ENCODE results near the gene MEOX2.

MEOX2 gene

GRCh38 chr7:15610503-15610902 is 76.0 kb downstream of the MEOX2 start:
- DNase-seq (ENCODE audit: low read depth in 2 of 2) = no peak

DNA sequence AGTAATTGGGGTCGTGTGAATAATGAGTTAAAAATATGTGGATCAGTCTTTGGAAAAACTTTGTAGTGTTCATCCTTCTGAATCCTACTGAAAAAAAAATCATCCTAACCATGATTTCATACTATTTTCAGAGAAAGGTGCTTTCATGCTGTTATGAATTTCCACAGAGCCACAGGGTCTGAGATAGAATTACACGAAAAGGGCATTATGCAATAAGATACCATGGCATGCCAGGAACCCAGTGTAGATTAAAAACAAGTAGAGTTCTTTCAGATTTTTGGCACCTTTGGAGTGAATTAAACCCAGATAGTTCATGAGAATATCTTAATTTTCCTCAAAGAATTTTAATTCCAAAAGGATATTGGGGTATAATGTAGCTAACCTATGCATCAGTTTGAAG is 77.2 kb downstream of the MEOX2 start:
- DNase-seq (ENCODE audit: low read depth in 2 of 2) = no peak

- DNase-seq (ENCODE audit: low read depth in 2 of 2) = no peak
These were observed 78.8 kb downstream of the MEOX2 start for GRCh38 chr7:15607529-15608210.

DNA sequence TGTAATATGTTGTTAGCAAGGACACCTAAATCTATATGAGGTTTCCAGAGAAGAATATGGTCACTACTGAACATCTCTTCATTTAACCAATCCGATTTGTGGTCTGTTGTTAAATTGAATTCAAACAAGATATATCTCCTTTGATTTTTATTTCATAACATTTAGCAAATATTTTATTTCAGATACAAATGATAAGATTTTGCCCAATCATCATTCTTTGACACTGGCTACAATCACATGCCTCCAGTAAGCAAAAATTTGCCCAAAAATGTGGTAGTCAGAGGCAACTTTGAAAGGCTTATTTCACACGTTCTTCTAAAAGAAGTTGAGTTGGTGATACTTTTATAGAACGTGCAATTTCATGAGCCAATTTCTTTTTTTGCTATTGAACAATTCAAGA is 79.9 kb downstream of the MEOX2 start:
- DNase-seq (ENCODE audit: low read depth in 2 of 2) = no peak

DNA sequence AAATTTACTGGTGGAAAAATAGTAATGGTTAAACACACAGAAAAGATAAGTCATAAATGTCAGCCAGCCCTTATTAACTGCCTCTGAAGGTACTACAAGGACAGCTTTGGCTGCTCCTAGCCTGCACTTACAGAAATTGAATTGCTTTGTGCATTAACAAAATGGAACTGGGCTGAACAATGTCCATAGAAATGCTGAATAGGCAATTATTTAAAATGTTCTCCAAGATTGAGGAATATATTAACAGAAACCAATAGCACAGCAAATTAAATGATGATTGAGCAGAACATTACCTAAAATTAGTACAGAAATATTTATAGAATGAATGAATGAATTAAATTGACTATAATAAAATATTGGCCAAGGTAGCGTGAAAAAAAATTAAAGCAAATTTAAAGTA is 82.3 kb downstream of the MEOX2 start:
- no peak for DNase-seq (ENCODE audit: low read depth in 2 of 2)

GRCh38 chr7:15603124-15603523 is 83.4 kb downstream of the MEOX2 start:
- DNase-seq (ENCODE audit: low read depth in 2 of 2) = no peak

DNA sequence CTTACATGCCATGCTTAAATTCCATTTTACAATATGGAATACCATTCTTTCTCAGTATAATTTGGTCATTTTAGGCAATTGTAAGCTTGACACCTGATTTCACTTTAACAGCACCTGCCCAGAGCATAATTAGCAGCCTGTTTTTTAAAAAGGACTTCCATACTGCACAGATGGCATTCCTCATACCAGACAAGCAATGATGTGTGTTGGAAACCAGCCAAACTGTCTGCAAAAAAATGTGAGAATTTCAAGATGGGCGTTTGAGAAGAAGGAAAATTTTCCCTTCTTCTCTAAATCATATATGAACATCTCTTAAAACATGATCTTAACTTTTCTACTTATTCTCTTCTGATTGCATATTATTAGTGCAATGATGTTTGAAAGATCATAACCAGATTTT is 84.2 kb downstream of the MEOX2 start:
- DNase-seq (ENCODE audit: low read depth in 2 of 2) = no peak

DNA sequence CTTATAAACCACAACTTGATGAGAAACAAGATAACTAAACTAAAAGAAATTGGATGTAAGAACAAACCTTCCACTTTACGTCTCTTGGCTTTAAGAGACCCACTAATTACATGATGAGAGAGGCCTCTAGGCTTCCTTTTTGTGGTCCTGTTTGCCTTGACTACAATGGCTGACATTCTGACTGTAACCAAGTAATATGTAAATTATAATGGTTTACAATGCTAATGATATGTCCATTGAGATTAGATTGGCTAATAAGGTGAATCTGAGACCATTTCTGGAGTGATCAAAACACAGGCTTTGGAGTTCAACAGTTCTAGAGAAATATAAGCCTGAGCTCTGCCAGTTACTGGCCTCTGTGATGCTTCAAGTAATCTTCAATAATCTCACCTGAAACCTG is 85.3 kb downstream of the MEOX2 start:
- no peak for DNase-seq (ENCODE audit: low read depth in 2 of 2)

- no peak for DNase-seq (ENCODE audit: low read depth in 2 of 2)
These were observed 86.2 kb downstream of the MEOX2 start for GRCh38 chr7:15600298-15600697.

DNA sequence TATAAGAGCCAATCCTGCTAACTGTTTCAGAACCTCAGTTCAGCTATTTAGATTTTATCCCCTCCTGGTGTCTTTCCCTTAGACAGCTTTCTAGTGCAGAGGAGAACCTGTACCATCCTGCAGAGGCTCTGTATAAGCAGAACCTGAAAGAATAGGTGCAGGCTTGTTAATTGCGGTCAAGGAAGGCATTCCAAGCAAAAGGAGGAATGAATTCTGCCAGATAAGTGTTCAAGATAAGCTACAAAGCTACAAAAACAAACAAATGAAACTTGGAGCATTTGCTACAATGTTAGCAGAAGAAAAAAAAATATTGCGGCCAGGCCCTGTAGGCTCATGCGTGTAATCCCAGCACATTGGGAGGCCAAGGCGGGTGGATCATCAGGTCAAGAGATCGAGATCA is 92.0 kb downstream of the MEOX2 start:
- DNase-seq (ENCODE audit: low read depth in 2 of 2) = no peak

- no peak for DNase-seq (ENCODE audit: low read depth in 2 of 2)
These were observed 93.1 kb downstream of the MEOX2 start for GRCh38 chr7:15593382-15593781.

- DNase-seq (ENCODE audit: low read depth in 2 of 2) = no peak
These were observed 100.2 kb downstream of the MEOX2 start for GRCh38 chr7:15586266-15586665.

GRCh38 chr7:15584575-15584974 is 101.9 kb downstream of the MEOX2 start:
- DNase-seq (ENCODE audit: low read depth in 2 of 2) = no peak

DNA sequence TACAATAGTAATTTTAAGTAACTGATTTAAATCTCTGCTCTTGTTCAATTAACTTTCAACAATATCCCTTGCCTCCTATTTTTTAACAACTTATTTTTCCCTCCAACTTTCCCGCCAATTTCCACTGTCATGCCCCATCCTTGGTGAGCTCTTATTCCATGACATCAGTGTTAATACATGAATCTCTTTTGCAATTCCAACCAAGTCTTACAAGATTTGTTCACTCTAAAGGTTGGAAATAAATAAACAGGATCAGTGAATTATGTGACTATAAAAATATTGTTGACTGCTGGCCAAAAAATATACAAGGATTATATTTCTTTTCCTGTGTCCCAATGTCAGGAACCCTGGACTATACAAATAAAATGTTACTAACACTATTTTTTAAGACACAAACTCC is 103.7 kb downstream of the MEOX2 start:
- no peak for DNase-seq (ENCODE audit: low read depth in 2 of 2)

DNA sequence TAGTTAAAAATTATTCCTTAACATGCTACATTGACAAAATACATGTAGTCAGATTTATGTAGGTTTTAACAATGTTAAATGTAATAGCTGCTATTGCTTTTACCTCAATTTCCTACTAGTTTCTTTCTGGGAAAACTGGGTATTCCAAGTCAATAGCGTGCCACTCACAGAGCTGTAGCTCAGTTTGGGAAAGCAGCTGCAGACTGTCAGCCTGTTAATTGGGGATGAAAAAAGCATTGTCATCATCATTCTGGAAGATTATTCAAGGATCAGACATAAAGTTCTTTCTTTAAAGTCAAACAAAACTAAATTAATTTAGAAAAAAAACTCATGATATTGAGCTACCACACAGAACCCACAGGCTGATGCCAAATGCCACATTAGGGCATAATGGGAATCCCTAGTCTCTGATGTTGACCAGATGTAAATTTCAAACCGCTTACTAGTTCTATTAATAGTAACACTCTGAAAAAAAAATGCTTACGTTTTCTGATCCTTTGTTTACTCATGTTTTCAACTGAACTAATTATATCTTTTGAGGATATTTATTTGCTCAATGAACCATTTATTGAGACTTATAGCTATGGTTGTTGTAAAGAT is 105.0 kb downstream of the MEOX2 start:
- DNase-seq (ENCODE audit: low read depth in 2 of 2) = no peak

DNA sequence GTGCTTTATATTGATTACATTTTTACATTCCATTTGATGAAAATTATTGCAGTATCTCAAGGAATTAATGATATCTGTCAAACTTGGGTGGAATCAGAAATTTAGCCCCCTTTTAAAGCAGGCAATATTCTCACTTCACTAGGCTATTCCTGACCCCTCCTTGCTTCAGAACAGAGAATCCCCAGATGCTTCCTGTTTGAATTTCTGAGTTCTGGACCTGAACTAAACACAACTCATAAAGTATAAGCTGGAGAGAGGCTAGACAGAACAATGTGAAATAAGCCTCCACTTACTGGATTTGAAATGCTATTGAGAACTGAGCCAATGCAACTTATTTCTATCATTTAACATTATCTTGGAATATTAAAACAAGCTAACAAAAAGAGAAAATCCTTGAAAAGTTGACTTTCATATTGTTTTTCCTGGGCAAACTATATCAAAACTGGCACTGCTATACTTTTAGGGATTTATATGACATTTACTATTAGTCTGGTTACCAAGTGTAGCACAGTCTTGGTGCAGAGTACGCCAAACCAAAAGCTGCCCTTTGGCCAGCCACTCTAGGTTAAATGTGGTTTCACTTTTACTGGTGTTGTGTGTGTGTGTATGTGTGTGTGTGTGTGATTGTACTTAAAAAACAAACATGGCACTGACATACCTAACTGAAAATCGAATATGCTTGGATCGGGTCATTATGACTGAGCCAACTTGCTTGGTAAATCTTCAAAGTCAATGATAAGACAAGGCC is 105.7 kb downstream of the MEOX2 start:
- DNase-seq (ENCODE audit: low read depth in 2 of 2) = no peak

- no peak for DNase-seq (ENCODE audit: low read depth in 2 of 2)
These were observed 108.9 kb downstream of the MEOX2 start for GRCh38 chr7:15577600-15577999.

GRCh38 chr7:15571301-15571878 is 115.1 kb downstream of the MEOX2 start:
- DNase-seq (ENCODE audit: low read depth in 2 of 2) = no peak

- no peak for DNase-seq (ENCODE audit: low read depth in 2 of 2)
These were observed 118.8 kb downstream of the MEOX2 start for GRCh38 chr7:15567652-15568051.

DNA sequence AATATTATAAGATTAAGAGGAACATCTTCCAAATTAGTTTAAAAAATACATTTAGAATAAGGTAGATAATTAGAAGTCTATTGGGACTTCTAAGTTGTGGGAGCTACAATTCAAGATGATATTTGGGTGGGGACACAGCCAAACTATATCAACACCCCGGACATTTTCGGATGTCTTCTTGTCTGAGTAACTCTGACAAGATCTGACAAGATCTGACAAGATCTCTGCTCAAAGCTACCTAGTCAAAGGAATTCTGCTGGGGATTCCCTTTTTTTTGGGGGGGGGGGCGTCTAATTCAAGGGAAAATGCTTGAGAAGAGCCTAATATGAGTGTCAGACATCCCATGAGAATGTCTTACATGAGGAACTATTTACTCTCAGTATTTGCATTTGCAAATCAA is 119.4 kb downstream of the MEOX2 start:
- DNase-seq (ENCODE audit: low read depth in 2 of 2) = no peak

DNA sequence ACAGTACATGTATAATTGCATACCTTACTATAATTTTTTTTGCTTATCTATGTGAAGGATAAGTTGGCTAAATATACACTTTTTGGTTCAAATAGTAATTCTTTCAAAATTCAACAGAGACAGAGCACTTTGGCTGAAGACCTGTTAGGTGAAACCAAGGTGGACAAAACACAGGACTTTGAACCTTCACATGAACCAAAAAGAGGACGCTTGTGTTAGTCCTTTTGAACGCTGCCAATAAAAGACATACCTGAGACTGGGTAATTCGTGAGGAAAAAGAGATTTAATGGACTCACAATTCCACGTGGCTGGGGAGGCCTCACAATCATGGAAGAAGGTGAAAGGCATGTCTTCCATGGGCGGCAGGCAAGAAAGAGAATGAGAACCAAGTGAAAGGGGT is 120.0 kb downstream of the MEOX2 start:
- DNase-seq (ENCODE audit: low read depth in 2 of 2) = no peak

DNA sequence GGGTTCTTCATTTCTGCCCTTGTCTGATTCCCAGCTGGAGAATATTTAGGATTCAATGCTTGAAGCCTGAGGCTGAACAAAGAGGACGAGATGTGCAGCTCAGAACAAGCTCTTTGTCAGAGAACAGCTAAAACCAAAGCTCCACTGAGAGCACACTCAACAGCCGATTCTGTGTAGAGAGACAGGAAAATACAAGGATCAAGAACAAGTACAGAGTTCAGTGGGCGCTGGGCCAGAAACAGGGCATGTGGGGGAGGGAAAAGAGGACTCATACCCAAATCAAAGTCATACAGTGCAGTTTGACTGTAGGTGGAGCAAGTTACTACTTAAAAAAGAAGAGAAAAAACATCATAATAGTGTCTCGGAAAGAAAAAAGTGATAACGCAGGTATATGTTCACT is 124.6 kb downstream of the MEOX2 start, which contains the start of gene AGMO:
AGMO (minus strand) TSS at position 181 of the 400 bp plus-strand sequence.
- no peak for DNase-seq (ENCODE audit: low read depth in 2 of 2)

All from activated CD4-positive, alpha-beta T cell treated with anti-CD3 and anti-CD28 coated beads for 24 hours (primary cell).